Measurements from ENCODE around the gene ELFN2. TPM values are rescaled to one million over a fixed set of nuclear protein-coding genes. Genes with fewer than 3 reads are reported as not detected.

The ELFN2 gene
- total RNA-seq (0.20 and 0.53 TPM in 2 replicates), polyA plus RNA-seq (0.19 and 0.40 TPM in 2 replicates)

- peaks cover 41% of the 10 kb centered on the region for H3K27me3 ChIP-seq
- no peaks in the 10 kb centered on the region for H3K36me3 ChIP-seq (replicated peaks; ENCODE audit: insufficient read depth, low read depth)
- under 1% methylated on average over 29 of the region's 72 CpGs for WGBS (ENCODE audit: low lambda C conversion rate, missing lambda C conversion rate)
- H3K4me2 ChIP-seq = peak within 1 kb of the TSS; percentile 97
- peak within 1 kb of the TSS; percentile 36 for H3K4me3 ChIP-seq
- peak; percentile 42 for TF ChIP-seq EZH2phosphoT487 (IDR thresholded peaks at IDR 0.05; ENCODE audit: low read depth, severe bottlenecking, unreplicated experiment)
- no peak for TF ChIP-seq CTCF (IDR thresholded peaks at IDR 0.05; ENCODE audit: poor library complexity)
- peak; percentile 78 for TF ChIP-seq EZH2 (IDR thresholded peaks at IDR 0.05; ENCODE audit: borderline replicate concordance)
- DNase-seq (ENCODE audit: low spot score) = peak; percentile 51
- H3K79me2 ChIP-seq = no peaks in the 10 kb centered on the region
- no peaks in the 10 kb centered on the region for H3K9me2 ChIP-seq (replicated peaks; ENCODE audit: insufficient read depth)
- peak within 1 kb of the TSS; percentile 46 for H2AFZ ChIP-seq
- peaks cover 11% of the 10 kb centered on the region for H3K4me1 ChIP-seq (ENCODE audit: insufficient read depth)
- no peaks in the 10 kb centered on the region for H3K9me3 ChIP-seq (ENCODE audit: low read depth)
- no peaks in the 10 kb centered on the region for H4K20me1 ChIP-seq (ENCODE audit: insufficient read depth, poor library complexity, severe bottlenecking)
- H3K27ac ChIP-seq = no peak within 1 kb of the TSS
Measured at GRCh38 chr22:37427135-37427710, at the start of gene ELFN2. ELFN2 (minus strand) TSS chr22:37427479; CDS start chr22:37375534, 51,945 bp downstream.

GRCh38 chr22:37476389-37477329, 49.4 kb upstream of the ELFN2 start:
- TF ChIP-seq EZH2 (IDR thresholded peaks at IDR 0.05; ENCODE audit: borderline replicate concordance) (no peak), CTCF (IDR thresholded peaks at IDR 0.05; ENCODE audit: poor library complexity) (no peak)
- Histone ChIP-seq H2AFZ (no peak overlapping the region), H3K9me2 (replicated peaks; ENCODE audit: insufficient read depth) (no peaks in the 10 kb centered on the region), H3K27ac (no peak overlapping the region), H3K79me2 (no peaks in the 10 kb centered on the region), H3K4me1 (ENCODE audit: insufficient read depth) (no peaks in the 10 kb centered on the region), H3K27me3 (no peaks in the 10 kb centered on the region), H3K4me3 (no peak overlapping the region), H3K36me3 (replicated peaks; ENCODE audit: insufficient read depth, low read depth) (no peaks in the 10 kb centered on the region), H3K9me3 (ENCODE audit: low read depth) (no peaks in the 10 kb centered on the region), H4K20me1 (ENCODE audit: insufficient read depth, poor library complexity, severe bottlenecking) (no peaks in the 10 kb centered on the region), H3K4me2 (no peak overlapping the region)
- no peak for DNase-seq (ENCODE audit: low spot score)
- 77% methylated on average over 13 of the region's 14 CpGs for WGBS (ENCODE audit: low lambda C conversion rate, missing lambda C conversion rate)

- WGBS (ENCODE audit: low lambda C conversion rate, missing lambda C conversion rate) = 86% methylated on average over 11 of the region's 11 CpGs
- H2AFZ ChIP-seq = no peak overlapping the region
Measured at GRCh38 chr22:37474447-37475090, 47.3 kb upstream of the ELFN2 start.

More at GRCh38 chr22:37474447-37475090, 47.3 kb upstream of the ELFN2 start:
- Histone ChIP-seq H3K9me3 (ENCODE audit: low read depth) (no peaks in the 10 kb centered on the region), H3K27me3 (no peaks in the 10 kb centered on the region), H3K4me3 (no peak overlapping the region), H3K79me2 (no peaks in the 10 kb centered on the region), H3K4me2 (no peak overlapping the region), H3K27ac (no peak overlapping the region), H3K9me2 (replicated peaks; ENCODE audit: insufficient read depth) (no peaks in the 10 kb centered on the region), H3K36me3 (replicated peaks; ENCODE audit: insufficient read depth, low read depth) (no peaks in the 10 kb centered on the region), H3K4me1 (ENCODE audit: insufficient read depth) (no peaks in the 10 kb centered on the region), H4K20me1 (ENCODE audit: insufficient read depth, poor library complexity, severe bottlenecking) (no peaks in the 10 kb centered on the region)
- no peak for DNase-seq (ENCODE audit: low spot score)
- no peak for TF ChIP-seq EZH2 (IDR thresholded peaks at IDR 0.05; ENCODE audit: borderline replicate concordance)
- no peak for TF ChIP-seq CTCF (IDR thresholded peaks at IDR 0.05; ENCODE audit: poor library complexity)
- TF ChIP-seq EZH2phosphoT487 (IDR thresholded peaks at IDR 0.05; ENCODE audit: low read depth, severe bottlenecking, unreplicated experiment) = no peak
